H9 (cell line): Measurements from ENCODE around the gene KLHDC7B. TPM values are rescaled to one million over a fixed set of nuclear protein-coding genes. Genes with fewer than 3 reads are reported as not detected.

Experiments used
- DNase-seq: peaks from one replicate; pipeline ENCODE4 v3.0.0-alpha.2; 2017
- H2AFZ ChIP-seq: one replicate; pipeline ENCODE4 v1.6.1; 2013; ENCODE audit warnings: mild to moderate bottlenecking, low read length, control low read depth, moderate library complexity
- H2AK5ac ChIP-seq: 2 replicates; pipeline ENCODE4 v1.6.1; 2013; ENCODE audit warnings: low read length, control low read depth, mixed read lengths; ENCODE audit not compliant: insufficient read length
- H2BK120ac ChIP-seq: one replicate; pipeline ENCODE4 v1.6.1; 2013; ENCODE audit warnings: low read depth, mild to moderate bottlenecking, low read length, control low read depth, inconsistent platforms; ENCODE audit not compliant: poor library complexity, severe bottlenecking
- H2BK12ac ChIP-seq: 2 replicates; pipeline ENCODE4 v1.6.1; 2013; ENCODE audit warnings: low read length, control low read depth, mixed read lengths, low read depth; ENCODE audit not compliant: insufficient read length
- H2BK15ac ChIP-seq: 2 replicates; pipeline ENCODE4 v1.6.1; 2013; ENCODE audit warnings: low read depth, low read length, control low read depth
- H2BK20ac ChIP-seq: one replicate; pipeline ENCODE4 v1.6.1; 2013; ENCODE audit warnings: low read depth, mild to moderate bottlenecking, low read length, control low read depth, inconsistent platforms; ENCODE audit not compliant: poor library complexity, severe bottlenecking
- H2BK5ac ChIP-seq: 2 replicates; pipeline ENCODE4 v1.6.1; 2013; ENCODE audit warnings: low read length, control low read depth, mixed read lengths; ENCODE audit not compliant: insufficient read length
- H3K14ac ChIP-seq: 2 replicates; pipeline ENCODE4 v1.6.1; 2013; ENCODE audit warnings: low read length, control low read depth; ENCODE audit not compliant: insufficient read depth
- H3K18ac ChIP-seq: 2 replicates; pipeline ENCODE4 v1.6.1; 2013; ENCODE audit warnings: low read depth, mild to moderate bottlenecking, mixed read lengths, low read length, control low read depth; ENCODE audit not compliant: insufficient read length
- H3K23ac ChIP-seq: 2 replicates; pipeline ENCODE4 v1.6.1; 2013; ENCODE audit warnings: low read length, control low read depth, mixed read lengths, low read depth; ENCODE audit not compliant: insufficient read length
- H3K23me2 ChIP-seq: 2 replicates; pipeline ENCODE4 v1.6.1; 2013; ENCODE audit warnings: low read depth, mild to moderate bottlenecking, mixed read lengths, low read length, control low read depth; ENCODE audit not compliant: insufficient read length, poor library complexity, severe bottlenecking
- H3K27ac ChIP-seq: 2 replicates; pipeline ENCODE4 v1.5.1; 2013; ENCODE audit warnings: low read length, control low read depth, mixed read lengths, low read depth; ENCODE audit not compliant: insufficient read length
- H3K27me3 ChIP-seq: 2 replicates; pipeline ENCODE4 v1.6.1; 2013; ENCODE audit warnings: low read length, control low read depth, inconsistent platforms; ENCODE audit not compliant: insufficient read depth
- H3K4ac ChIP-seq: 2 replicates; pipeline ENCODE4 v1.6.1; 2013; ENCODE audit warnings: low read depth, mild to moderate bottlenecking, control low read depth, inconsistent platforms, low read length, moderate library complexity
- H3K4me1 ChIP-seq: 2 replicates; pipeline ENCODE4 v1.6.1; 2013; ENCODE audit warnings: low read length, control low read depth, inconsistent platforms; ENCODE audit not compliant: insufficient read depth
- H3K4me2 ChIP-seq: 2 replicates; pipeline ENCODE4 v1.6.1; 2013; ENCODE audit warnings: low read length, control low read depth, mixed read lengths; ENCODE audit not compliant: insufficient read length, insufficient read depth
- H3K56ac ChIP-seq: 2 replicates; pipeline ENCODE4 v1.6.1; 2013; ENCODE audit warnings: low read depth, mild to moderate bottlenecking, mixed read lengths, low read length, control low read depth; ENCODE audit not compliant: insufficient read length
- H3K79me1 ChIP-seq: 2 replicates; pipeline ENCODE4 v1.6.1; 2013; ENCODE audit warnings: low read depth, mild to moderate bottlenecking, moderate library complexity, low read length, control low read depth, inconsistent platforms; ENCODE audit not compliant: insufficient read depth, poor library complexity, severe bottlenecking
- H3K79me2 ChIP-seq: 2 replicates; pipeline ENCODE4 v1.6.1; 2013; ENCODE audit warnings: low read length, control low read depth, inconsistent platforms; ENCODE audit not compliant: insufficient read depth
- H3K9ac ChIP-seq: 2 replicates; pipeline ENCODE4 v1.6.1; 2013; ENCODE audit warnings: low read length, control low read depth, mixed read lengths; ENCODE audit not compliant: insufficient read length; ENCODE audit errors: extremely low read depth
- H3K9me3 ChIP-seq: one replicate; pipeline ENCODE4 v1.6.1; 2013; ENCODE audit warnings: low read depth, low read length, inconsistent platforms; ENCODE audit not compliant: control insufficient read depth
- H3T11ph ChIP-seq: one replicate; pipeline ENCODE4 v1.6.1; 2013; ENCODE audit warnings: mild to moderate bottlenecking, low read length, control low read depth, inconsistent platforms
- H4K20me1 ChIP-seq: one replicate; pipeline ENCODE4 v1.6.1; 2013; ENCODE audit not compliant: control insufficient read depth, insufficient read length, insufficient read depth
- H4K5ac ChIP-seq: 2 replicates; pipeline ENCODE4 v1.6.1; 2013; ENCODE audit warnings: low read depth, mild to moderate bottlenecking, mixed read lengths, low read length, control low read depth; ENCODE audit not compliant: insufficient read length
- H4K8ac ChIP-seq: replicated peaks from 2 replicates; pipeline ENCODE4 v1.6.1; 2013; ENCODE audit warnings: low read length, control low read depth, mixed read lengths, low read depth; ENCODE audit not compliant: insufficient read length
- H4K91ac ChIP-seq: 2 replicates; pipeline ENCODE4 v1.6.1; 2013; ENCODE audit warnings: low read depth, mild to moderate bottlenecking, moderate library complexity, mixed read lengths, low read length, control low read depth; ENCODE audit not compliant: insufficient read length
- H3K27ac Mint-ChIP-seq, 3 experiments: 2 replicates in 2 of 3; 3 replicates in 1 of 3; pipeline ENCODE4 v1.8.0; 2020 to 2021; ENCODE audit warnings: mixed read lengths in 3 of 3, mild to moderate bottlenecking in 1 of 3, moderate library complexity in 1 of 3
- H3K27me3 Mint-ChIP-seq: 2 replicates; pipeline ENCODE4 v1.8.0; 2021; ENCODE audit warnings: low read depth, mild to moderate bottlenecking, moderate library complexity, mixed read lengths
- H3K36me3 Mint-ChIP-seq, 3 experiments: 2 replicates in 2 of 3; 3 replicates in 1 of 3; pipeline ENCODE4 v1.8.0; 2020 to 2021; ENCODE audit warnings: low read depth in 3 of 3, mixed read lengths in 3 of 3; ENCODE audit not compliant: insufficient read depth in 1 of 3
- H3K4me1 Mint-ChIP-seq, 2 experiments: 2 replicates each; pipeline ENCODE4 v1.8.0; 2020; ENCODE audit warnings: mixed read lengths in 2 of 2
- H3K4me3 Mint-ChIP-seq, 2 experiments: 2 replicates in 1 of 2; 3 replicates in 1 of 2; pipeline ENCODE4 v1.8.0; 2020 to 2021; ENCODE audit warnings: mild to moderate bottlenecking in 2 of 2, mixed read lengths in 2 of 2, moderate library complexity in 1 of 2
- H3K9me3 Mint-ChIP-seq, 2 experiments: 2 replicates in 1 of 2; 3 replicates in 1 of 2; pipeline ENCODE4 v1.8.0; 2020; ENCODE audit warnings: mild to moderate bottlenecking in 2 of 2, mixed read lengths in 2 of 2, moderate library complexity in 1 of 2
- CTCF ChIP-seq: fragments of 200-600 bp; sonication (generic); conservative IDR thresholded peaks from 3 replicates; pipeline ENCODE4 v1.8.0; 2021; ENCODE audit warnings: antibody characterized with exemption, mild to moderate bottlenecking
- WGBS: extraction: QIAGEN DNeasy Blood & Tissue Kit; methylation state at CpG from one replicate; pipeline ENCODE4 v1.1.7; 2013; ENCODE audit warnings: missing lambda C conversion rate, low lambda C conversion rate, mixed read lengths; ENCODE audit not compliant: insufficient read length; ENCODE audit errors: extremely low coverage; 5-methylcytosine and 5-hydroxymethylcytosine counted together
- total RNA-seq: library from RNA; stranded (reverse); gene quantifications from 2 replicates; pipeline ENCODE4 v1.2.1, GENCODE V29; 2021

KLHDC7B gene
- total RNA-seq, 1 experiment from 2014 or later = not detected

- peak; percentile 15 for DNase-seq
- no peak overlapping the region for H4K91ac ChIP-seq
- no peak overlapping the region for H3T11ph ChIP-seq
- H3K27me3 Mint-ChIP-seq = peaks cover 8% of the 10 kb centered on the region
- H3K9ac ChIP-seq = no peak overlapping the region
- no peaks in the 10 kb centered on the region for H4K20me1 ChIP-seq
- H3K4ac ChIP-seq = no peak overlapping the region
- H4K5ac ChIP-seq = no peak overlapping the region
- WGBS = no CpG with 5 or more reads among the region's 6 CpGs
- H3K18ac ChIP-seq = no peak overlapping the region
- H3K27ac ChIP-seq = no peak overlapping the region
- H3K4me2 ChIP-seq = no peak overlapping the region
- no peak overlapping the region for H2AFZ ChIP-seq
- no peak overlapping the region for H2AK5ac ChIP-seq
- no peak overlapping the region for H3K56ac ChIP-seq
- H3K9me3 ChIP-seq = no peaks in the 10 kb centered on the region
- no peak overlapping the region for H2BK12ac ChIP-seq
- H2BK15ac ChIP-seq = no peak overlapping the region
- peaks cover 0 to 3% (median 0%) of the 10 kb centered on the region in 3 experiments; a peak in 2 of 7 replicates for H3K36me3 Mint-ChIP-seq
- H2BK5ac ChIP-seq = no peak overlapping the region
- H3K23me2 ChIP-seq = peaks cover 4% of the 10 kb centered on the region
- no peak for TF ChIP-seq CTCF
- no peaks in the 10 kb centered on the region for H3K4me1 ChIP-seq
- no peak overlapping the region; a peak in 1 of 5 replicates for H3K4me3 Mint-ChIP-seq
- no peak overlapping the region for H2BK20ac ChIP-seq
- H3K79me1 ChIP-seq = no peaks in the 10 kb centered on the region
- H3K27ac Mint-ChIP-seq = no peak overlapping the region
- no peaks in the 10 kb centered on the region for H3K27me3 ChIP-seq
- no peak overlapping the region for H3K14ac ChIP-seq
- no peaks in the 10 kb centered on the region for H3K79me2 ChIP-seq
- no peak overlapping the region for H4K8ac ChIP-seq
- peaks cover 5 to 8% of the 10 kb centered on the region in 2 experiments for H3K4me1 Mint-ChIP-seq
- no peak overlapping the region for H2BK120ac ChIP-seq
- H3K23ac ChIP-seq = no peak overlapping the region
- H3K9me3 Mint-ChIP-seq = no peaks in the 10 kb centered on the region
Observed at GRCh38 chr22:50502096-50502495, 43.6 kb upstream of the KLHDC7B start.
